ENCODE results near the gene PTPRE.

- TF ChIP-seq POLR2A (IDR thresholded peaks at IDR 0.05; ENCODE audit: low read depth, low read length) (no peak; the same call in 1 of the 2 replicates), POLR2AphosphoS5 (IDR thresholded peaks at IDR 0.05; ENCODE audit: low read depth, low read length) (0 out of 2 replicates have a peak, but pooled peaks have one; percentile 20), TAF1 (IDR thresholded peaks at IDR 0.05; ENCODE audit: low read depth, low read length) (no peak), SPI1 (IDR thresholded peaks at IDR 0.05; ENCODE audit: low read depth, low read length) (no peak), POU2F2 (IDR thresholded peaks at IDR 0.05; ENCODE audit: low read depth, low read length) (no peak)
Observed at GRCh38 chr10:128095753-128096469, 189.0 kb downstream of the PTPRE start.
